GM13976 (cell line): Measurements from ENCODE around the gene ANKS1A.

Source experiments
- DNase-seq: peaks from one replicate; pipeline ENCODE4 v3.0.0; 2012; ENCODE audit warnings: low spot score
- in situ Hi-C: fragments of 300-500 bp; cut with MboI; formaldehyde crosslinking; loops from one replicate; pipeline ENCODE4 v1.12.0; 2022; ENCODE audit warnings: low sequenced_read_pairs, mixed read lengths, inconsistent platforms; ENCODE audit not compliant: unreplicated experiment
- TF ChIP-seq, protein P1 (sequence below): IDR thresholded peaks from 2 replicates; pipeline ENCODE4 v1.5.1; 2012; ENCODE audit warnings: borderline replicate concordance, mild to moderate bottlenecking; ENCODE audit not compliant: insufficient read depth; ENCODE audit errors: extremely low read depth, missing control alignments, control extremely low read depth

ANKS1A gene

DNA sequence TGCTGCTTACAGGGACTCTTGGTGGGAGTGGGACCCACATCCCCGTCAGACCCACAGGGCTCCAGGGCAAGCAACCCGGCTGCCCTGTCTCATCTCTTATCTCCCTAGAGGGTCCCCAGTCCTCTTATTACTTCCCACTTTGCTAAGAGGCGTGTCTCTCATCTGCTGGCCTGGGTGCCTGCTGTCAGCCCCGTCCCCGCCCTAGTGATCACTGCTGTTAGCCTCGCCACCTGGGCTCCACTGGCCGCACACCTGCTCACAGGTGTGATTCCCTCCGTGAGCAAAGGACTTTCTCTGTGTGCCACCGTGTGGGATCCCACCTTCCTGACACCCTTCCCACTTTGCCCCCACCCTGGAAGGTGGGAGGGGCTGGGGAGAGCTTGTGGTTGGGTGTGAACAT lies 194.5 kb downstream of the ANKS1A start:
- TF ChIP-seq, protein P1, sequence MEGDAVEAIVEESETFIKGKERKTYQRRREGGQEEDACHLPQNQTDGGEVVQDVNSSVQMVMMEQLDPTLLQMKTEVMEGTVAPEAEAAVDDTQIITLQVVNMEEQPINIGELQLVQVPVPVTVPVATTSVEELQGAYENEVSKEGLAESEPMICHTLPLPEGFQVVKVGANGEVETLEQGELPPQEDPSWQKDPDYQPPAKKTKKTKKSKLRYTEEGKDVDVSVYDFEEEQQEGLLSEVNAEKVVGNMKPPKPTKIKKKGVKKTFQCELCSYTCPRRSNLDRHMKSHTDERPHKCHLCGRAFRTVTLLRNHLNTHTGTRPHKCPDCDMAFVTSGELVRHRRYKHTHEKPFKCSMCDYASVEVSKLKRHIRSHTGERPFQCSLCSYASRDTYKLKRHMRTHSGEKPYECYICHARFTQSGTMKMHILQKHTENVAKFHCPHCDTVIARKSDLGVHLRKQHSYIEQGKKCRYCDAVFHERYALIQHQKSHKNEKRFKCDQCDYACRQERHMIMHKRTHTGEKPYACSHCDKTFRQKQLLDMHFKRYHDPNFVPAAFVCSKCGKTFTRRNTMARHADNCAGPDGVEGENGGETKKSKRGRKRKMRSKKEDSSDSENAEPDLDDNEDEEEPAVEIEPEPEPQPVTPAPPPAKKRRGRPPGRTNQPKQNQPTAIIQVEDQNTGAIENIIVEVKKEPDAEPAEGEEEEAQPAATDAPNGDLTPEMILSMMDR, result no peak
- in situ Hi-C loops, result no loop called here
- DNase-seq, result peak; percentile 27

DNA sequence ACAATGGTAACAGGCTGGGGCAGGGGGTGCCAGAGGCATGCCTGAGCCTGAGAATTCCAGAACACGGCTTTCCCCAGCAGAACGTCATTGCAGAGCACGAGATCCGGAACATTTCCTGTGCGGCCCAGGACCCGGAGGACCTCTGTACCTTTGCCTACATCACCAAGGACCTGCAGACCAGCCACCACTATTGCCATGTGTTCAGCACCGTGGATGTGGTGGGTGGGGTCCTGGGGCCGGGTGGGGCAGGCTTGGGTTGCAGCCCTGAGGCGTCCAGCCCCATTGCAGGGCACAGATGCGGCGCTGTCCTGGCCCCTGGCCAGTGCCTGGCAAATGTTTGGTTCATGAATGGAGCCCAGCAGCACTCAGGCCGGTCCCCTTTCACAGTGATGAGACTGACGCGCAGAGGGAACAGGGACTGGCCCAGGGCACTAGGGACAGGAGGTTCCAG lies 195.0 kb downstream of the ANKS1A start:
- DNase-seq, result peak; percentile 17
- TF ChIP-seq, protein P1, result no peak
- in situ Hi-C loops, result no loop called here

DNA sequence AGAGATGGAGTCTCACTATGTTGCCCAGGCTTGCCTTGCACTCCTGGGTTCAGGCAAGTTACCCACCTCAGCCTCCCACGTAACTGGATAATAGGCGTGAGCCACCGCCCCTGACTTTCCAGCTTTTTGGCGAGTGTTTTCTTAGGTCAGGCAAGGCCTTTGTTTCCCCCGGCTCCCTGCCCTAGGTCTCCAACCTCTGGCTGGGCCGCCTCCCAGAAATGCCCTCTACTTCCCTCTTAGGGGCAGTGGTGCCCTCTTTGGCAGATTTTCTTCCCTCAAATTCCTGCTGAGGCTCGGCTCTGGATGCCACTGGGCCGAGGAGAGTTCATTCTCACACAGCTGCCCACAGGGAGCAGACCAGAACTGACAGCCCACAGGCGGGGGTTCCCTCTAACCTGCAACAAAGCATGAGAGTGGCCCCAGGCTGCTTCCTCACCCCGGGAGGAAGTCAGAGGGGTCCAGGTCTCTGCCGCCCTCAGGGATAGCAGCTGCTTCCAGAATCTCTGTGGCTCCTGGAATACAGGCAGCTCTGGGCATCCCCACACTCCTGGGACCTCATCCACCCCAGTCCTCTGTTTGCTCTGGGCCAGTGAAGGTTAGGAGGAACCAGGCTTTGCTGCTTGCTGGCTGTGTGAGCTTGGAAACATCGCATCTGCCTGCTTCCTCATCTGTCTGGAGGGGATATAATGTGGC lies 195.6 kb downstream of the ANKS1A start:
- peak; percentile 20 for DNase-seq
- in situ Hi-C loops, result no loop called here
- TF ChIP-seq, protein P1, result no peak

DNA sequence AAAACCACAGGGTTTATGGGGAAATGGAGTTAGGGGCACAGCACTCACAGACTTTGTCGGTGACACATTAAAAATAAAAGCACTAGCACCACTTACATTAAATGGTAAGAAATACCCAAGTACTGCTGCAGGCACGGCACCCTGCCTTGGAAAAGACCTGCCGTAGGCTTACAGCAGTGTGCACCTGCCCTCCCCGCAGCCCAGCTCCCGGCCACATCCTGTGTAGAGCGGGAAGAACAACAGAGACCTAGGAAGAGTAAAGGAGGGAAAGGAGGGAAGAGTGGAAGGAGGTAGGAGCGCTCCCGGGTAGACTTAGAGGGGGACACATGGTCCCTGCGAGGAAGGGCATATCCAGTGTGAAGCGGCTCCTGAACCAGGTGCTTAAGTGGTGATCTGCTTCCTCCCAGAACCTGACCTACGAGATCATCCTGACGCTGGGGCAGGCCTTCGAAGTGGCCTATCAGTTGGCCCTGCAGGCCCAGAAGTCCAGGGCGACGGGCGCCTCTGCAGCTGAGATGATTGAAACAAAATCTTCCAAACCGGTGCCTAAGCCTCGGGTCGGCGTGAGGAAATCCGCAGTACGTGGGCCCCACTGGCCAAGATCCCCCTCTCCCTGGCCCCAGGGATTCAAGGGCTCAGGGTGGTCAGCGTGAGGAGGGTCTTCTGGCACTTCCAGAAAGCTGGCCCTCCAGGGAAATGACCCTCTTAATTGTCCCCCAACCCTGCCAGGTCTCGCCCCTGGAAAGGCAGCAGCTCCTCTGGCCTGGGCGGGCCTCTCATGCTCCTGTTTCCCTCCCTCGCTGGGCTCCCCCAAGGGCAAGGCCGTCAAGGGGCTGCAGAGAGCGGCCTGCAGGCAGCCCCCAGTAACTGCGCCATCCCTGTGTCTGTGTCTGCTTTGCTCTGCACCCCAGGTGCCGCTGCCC lies 196.6 kb downstream of the ANKS1A start:
- in situ Hi-C loops, result no loop called here
- TF ChIP-seq, protein P1, result no peak
- peak; percentile 22 for DNase-seq

DNA sequence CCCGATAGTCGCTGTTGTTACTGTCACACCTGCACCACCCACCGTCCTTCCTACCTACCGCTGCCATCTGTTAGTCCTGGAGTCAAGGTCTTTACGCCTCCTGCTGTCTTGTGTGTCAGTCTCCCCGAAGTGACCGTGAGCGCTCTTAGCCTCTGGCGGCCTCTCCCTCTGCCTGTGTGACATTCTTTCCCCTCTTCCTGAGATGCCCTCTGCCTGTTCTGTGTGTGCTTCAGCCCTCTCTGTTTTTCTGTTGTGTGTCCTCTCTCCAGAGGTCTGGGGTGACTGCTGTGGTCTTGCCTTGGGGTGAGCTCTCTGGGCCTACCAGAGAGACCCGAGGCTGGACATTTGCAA lies 197.2 kb downstream of the ANKS1A start:
- peak; percentile 10 for DNase-seq
- TF ChIP-seq, protein P1, result no peak
- in situ Hi-C loops, result no loop called here

DNA sequence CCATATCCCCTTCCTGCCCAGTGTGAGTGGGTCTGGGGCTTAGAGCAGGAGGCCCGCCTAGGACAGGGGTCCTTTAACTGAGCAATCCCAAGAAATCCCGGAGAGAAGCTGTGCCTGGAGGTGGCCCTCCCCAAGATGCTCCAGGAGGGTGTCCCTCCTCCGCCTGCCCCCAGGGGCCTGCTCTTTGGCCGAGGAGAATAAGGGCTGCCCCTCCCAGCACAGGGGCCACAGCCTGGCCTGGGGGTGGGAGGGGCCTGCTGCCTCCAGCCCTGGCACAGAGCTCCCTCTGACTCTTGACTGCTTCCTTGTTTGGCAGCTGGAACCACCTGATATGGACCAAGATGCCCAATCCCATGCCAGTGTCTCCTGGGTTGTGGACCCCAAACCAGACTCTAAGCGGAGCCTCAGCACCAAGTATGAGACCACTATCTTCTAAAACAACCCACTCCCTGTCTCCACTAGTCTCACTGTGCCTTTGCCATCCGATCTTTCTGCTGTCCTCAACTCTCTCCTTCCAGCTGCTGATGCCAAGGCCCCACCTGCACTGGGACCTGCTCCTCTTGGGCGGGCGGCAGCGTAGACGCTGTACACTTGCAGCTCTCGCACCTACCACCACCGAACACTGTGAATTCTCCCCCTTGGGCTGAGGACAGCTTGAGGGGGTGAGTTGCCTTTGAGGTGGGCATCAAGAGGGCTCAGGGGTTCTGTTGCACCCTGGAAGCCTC lies 197.7 kb downstream of the ANKS1A start:
- DNase-seq, result peak; percentile 18
- in situ Hi-C loops, result no loop called here
- TF ChIP-seq, protein P1, result no peak
